IPS-NIHi7 (cell line): ENCODE data around the gene OOSP3.
A peak's percentile ranks its signal among the peaks of the same experiment; 100 is the strongest.
"Not testable (repeated sequence)": the region's sequence is repeated elsewhere in the genome, so short reads cannot be mapped to it uniquely, and the experiment has no call there.

ENCODE experiments used
- DNase-seq: peaks from one replicate; pipeline ENCODE4 v3.0.0; 2012; ENCODE audit warnings: mixed read lengths; ENCODE audit errors: extremely low spot score

The OOSP3 gene

DNA sequence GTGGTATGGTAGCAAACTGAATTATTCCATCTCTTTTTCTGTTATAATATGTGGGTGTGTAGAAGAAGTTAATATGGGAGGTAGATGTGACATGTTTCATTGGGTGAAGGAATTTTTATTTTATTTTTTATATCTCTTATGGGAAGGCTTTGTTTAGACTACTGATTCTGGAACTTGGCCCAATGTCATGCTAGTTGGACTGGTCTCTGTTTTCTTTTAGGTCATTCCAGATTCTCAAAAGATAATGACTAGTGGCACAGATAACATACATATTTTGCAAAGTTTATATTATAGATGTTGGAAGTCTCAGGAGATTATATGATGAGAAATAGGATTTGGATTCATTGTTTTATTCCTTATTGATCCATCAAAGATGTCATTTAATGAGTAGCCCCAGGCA, 1.3 kb upstream of the OOSP3 start:
- DNase-seq: no peak

DNA sequence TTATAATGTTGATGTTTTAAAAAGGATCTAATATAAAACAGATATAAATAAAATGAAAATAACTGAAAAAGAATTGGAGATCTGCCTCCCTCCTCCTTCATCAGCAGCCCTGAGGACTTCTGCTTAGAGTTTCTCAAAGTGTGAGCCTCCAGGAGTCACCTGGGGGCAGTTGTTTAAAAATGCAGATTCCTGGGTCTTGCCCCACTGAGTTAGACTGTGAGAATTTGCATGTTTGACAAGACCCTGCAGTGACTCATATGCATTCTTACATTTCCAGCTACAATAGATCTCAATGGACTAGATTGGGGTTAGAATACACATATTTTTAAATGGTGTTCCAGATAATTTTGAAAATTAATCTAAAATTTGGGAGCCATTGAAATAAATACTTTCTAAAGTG, 798 bp upstream of the OOSP3 start:
- no peak for DNase-seq

DNA sequence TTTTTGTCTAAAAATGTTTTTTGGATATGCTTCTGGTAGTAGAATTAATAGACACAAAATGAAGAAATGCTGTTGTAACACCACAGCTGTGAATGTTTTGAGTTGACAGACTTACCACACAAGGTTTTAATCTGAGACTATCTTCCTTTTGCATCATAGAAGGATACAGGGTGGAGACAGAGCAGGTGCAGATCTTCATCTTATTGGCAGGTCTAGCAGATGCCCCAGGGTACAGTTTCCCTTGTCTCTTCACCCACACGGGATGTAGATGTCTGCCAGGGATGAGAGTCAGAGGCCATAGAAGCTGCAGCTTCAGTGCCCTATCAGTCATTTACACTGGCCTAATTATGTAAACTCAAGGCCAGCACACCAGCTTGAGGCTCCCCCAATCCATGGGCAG, 985 bp downstream of the OOSP3 start:
- DNase-seq: no peak

DNA sequence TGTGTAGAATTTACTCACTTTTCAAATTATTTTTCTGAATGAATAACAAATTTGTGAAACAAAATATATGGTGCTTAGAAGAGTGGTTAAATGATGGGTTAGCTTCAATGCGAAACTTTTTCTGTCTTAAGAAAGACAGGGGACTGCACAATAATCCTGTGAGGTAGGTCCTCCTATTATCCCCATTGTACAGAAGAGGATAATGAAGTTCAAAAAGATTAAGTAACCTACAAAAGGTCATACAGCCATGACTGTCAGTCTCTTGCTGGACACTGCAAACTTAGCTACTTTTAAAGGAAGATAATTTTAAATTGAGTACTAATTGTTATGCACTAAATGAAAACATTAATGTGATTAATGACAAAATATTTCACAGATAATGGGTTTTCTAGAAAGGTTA, 5.0 kb downstream of the OOSP3 start:
- DNase-seq: no peak

DNA sequence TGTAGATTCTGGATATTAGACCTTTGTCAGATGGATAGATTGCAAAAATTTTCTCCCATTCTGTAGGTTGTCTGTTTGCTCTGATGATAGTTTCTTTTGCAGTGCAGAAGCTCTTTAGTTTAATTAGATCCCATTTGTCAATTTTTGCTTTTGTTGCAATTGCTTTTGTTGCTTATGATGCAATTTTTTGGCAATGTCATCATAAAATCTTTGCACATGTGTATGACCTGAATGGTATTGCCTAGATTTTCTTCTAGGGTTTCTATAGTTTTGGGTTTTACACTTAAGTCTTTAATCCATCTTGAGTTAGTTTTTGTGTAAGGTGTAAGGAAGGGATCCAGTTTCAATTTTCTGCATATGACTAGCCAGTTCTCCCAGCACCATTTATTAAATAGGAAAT, 8.6 kb downstream of the OOSP3 start:
- not testable (repeated sequence) for DNase-seq

DNA sequence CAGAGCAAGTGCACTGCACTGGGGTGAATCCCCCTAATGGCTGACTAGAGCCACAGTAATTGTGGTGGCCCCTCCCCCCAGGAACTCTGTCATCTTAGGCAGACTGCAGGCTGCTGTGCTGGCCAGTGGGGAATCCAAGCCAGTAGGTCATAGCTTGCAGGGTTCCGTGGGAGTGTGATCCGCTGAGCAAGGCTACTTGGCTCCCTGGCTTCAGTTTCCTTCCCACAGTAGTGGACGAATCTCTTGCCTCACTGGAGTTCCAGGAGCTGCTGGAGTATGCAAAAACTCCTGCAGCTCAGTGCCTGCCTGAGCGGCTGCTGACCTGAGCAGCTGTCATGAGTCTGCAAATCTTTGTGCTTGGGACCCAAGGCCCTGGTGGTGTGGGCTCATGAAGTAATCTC, 13.2 kb downstream of the OOSP3 start:
- peak; percentile 64 for DNase-seq

DNA sequence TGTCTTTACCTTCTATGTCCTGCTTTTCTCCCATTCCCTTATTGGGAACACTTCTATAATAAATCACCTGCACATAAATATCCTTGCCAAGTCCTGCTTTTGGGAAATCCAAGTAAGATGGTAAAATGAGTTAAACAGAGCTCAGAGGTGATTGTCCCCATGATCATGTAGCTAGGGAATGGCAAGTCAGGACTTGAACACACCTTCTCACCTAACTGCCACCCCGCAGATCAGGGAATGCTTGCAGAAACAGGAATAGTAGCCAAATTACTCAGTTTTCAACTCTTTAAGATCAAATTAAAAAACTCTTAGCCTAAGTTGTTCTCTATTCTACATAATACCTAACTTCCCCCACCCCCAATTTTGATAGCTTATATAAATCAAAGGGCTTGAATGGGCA, 16.0 kb downstream of the OOSP3 start:
- DNase-seq: no peak

DNA sequence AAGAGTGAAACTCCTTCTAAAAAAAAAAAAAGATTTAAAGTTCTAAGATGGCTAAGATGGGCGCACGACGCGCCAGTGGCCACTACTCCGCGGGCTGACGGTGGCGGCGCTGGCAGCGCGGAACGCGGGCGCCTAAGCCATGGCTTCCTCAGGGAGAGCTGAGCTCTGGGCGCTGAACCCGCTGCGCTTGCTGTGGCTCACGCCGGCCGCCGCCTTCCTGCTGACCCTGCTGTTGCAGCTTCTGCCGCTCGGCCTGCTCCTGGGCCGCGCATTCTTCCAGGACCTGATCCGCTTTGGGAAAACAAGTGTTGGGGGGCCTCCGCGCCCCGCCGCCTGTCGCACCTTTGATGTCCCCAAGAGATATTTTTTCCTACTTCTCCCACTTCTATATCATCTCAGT, 19.5 kb downstream of the OOSP3 start:
- DNase-seq: no peak

DNA sequence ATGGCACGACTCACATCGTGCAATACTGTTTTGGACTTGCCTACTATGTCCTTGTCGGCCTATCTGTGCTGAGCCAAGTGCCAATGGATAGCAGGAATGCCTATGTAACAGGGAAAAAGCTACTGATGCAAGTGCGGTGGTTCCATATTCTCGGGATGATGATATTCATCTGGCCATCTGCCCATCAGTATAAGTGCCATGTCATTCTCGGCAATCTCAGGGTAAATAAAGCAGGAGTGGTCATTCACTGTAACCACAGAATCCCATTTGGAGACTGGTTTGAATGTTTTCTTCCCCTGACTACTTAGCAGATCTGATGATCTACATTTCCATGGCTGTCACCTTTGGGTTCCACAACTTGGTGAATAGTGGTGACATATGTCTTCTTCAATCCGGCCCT, 20.1 kb downstream of the OOSP3 start:
- DNase-seq: no peak

DNA sequence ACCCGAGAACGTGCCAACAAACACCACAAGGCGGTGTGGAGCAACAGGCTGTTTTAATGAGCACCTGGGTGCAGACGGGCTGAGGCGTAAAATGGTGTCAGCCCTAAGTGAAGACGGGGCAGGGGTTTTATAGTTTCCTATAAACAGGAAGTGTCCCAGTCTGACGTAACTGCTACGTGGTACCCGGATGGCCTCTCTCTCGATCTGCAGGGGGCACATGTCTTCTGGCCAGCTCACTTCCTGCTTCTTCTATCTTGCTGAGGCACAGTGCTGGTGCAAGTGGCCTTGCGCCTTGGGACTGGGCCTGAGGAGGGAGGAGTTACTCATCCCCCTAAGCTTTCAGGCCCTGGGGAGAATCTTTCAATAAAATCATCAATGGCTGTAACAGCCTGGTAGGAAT, 20.9 kb downstream of the OOSP3 start:
- no peak for DNase-seq

DNA sequence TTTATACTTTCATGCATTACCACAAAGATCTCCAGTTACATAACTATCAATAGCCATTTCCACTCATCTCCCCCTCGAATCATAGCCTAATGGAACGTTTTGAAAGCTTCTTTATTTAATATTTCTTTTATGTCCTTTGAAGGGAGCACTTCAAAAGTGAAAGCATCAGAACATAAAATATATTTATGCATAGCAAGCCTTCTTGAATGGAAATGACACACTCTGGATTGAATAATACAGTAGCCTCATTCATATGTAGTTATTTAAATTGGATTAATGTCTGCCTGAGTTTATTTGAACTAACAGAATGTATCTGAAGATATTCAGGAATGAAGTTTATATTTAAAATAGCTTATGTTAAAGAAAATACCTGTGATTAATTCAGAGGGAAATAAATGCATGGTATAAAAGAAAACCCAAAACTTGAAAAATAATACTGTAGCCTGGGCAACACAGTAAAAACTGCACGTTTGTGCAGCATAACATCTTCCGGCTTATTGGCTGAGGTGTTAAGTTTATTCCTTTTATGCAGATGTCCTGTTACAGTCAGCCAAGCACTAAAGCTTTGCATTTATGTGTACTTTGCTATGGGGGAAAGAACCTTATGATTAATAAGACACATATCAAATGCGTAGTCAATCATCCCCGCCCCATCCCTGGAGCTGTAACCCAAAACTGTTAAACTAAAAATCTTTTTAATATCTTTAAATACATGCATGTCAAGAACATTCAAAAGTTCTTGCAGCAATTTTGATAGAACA, 22.0 kb downstream of the OOSP3 start:
- no peak for DNase-seq

DNA sequence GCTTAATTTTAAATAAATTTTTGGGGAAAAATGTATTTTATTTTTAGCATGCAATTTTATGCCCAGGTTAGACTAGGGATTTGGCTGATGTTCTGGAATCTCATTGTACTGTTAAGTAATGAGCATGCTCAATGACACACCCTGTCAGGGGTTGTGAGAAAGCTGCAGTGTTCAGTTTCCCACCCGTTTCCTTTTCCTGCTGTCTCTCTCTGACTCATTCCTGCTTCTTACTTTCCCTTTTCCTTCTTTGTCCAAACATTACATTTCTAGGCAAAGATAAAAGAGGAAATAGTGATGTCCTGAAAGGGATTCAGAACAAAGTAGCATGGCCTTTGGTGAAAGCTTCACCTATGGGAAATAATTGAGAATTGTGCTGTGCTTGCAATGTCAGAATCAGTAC, 22.7 kb downstream of the OOSP3 start:
- no peak for DNase-seq

DNA sequence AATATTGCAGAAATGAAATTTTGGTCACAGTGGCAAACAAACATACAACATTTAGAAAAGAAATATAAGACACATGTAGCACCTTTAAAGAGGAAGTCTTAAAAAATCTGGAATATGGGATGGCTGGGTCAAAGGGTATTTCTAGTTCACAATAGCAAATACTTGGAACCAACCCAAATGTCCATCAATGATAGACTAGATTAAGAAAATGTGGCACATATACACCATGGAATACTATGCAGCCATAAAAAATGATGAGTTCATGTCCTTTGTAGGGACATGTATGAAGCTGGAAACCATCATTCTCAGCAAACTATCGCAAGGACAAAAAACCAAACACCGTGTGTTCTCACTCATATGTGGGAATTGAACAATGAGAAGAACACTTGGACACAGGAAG, 25.0 kb downstream of the OOSP3 start:
- not testable (repeated sequence) for DNase-seq

DNA sequence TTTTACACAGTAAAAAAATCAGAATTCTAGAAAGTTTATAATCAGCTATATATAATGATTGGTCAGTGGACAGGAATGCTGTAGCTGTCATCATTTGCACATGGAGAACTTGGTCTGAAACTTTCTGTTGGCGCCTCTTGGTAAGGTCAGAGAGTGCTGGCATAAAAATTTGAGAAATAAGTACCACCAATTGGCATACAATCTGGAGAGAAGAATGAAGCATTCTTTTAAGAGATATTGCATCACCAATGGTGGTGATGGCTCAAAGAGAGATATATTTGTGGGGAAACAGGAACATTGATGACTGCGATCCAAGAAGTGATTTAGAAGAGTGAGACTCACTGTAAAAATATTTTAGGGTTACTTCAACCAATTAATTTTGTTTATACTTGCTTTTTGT, 39.9 kb downstream of the OOSP3 start:
- no peak for DNase-seq

DNA sequence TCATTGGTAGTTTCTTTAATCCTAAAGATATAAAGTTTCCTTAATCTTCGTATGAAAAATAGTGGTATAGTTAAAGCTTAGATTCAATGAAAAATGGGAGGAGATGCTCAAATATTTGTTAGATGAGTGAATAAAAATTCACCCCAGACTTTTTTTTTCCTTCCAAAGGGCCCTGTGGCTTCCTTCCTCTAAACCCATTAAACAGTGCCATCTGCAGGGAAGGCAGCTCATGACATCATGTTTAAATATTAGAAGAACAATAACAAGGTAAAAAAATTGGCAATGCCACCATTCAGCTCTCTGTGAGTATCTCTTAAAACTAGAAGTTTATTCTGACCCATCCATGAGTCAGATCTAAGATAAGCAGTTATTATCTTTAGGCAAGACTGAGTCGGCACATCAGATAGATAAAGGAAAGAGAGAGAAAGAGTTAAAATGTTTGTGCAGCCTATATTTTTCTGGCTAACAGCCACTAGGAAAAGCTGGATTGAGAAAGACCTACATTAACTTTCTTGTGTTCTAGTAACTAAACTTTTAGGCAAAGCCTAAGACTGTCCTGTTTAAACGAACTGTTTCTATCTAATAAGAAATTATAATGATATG, 40.5 kb downstream of the OOSP3 start:
- DNase-seq: peak; percentile 46

DNA sequence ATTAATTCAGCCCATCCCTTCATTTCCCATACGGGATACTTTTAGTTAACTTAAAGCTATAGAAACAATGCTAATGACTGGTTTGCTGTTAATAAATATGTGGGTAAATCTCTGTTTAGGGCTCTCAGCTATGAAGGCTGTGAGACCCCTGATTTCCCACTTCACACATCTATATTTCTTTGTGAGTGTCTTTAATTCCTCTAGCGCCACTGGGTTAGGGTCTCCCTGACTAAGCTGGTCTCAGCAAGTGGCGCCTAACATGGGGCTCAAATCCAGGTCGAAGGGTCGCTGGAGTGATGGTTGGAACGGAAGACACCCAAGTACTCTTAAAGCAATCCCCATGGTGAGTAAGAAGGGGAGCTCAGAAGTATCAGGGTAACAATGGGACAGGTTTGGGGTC, 45.2 kb downstream of the OOSP3 start:
- no peak for DNase-seq

DNA sequence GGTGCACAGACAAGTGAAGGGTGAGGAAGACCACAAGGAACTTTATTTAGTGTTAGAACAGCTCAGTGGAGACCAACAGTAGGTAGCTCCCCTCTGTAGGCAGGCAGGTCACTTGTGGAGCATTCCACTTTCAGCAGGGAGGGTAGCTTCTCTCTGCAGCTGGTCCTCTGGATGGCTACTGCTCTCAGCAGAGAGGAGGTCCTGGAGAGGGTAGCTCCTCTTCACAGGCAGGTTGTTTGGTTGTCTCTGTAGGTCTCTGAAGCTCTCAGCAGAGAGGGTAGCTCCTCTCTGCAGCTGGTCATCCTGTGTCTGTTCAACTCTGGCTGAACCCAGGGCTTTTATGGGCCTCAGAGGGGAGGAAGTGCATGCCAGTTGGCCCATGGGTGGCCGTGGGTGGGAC, 53.1 kb downstream of the OOSP3 start:
- DNase-seq: no peak

DNA sequence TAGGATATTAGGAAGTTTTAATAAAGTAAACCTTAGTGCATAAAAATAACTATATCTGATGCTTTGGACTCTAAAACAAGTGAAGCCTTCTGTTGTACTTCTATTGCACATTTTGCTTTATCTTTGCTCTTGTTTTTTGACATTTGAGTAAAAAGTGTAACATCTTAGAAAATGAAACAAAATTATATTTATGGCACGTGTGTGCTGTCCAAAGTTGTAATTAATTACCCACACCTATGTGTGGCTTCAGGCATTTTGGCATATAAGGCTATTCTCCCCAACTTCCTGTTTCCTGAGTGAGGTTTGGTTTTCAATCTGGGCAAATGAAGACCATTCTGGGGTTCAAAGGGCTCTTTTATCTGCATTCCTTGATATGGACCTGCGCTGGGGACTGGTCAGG, 59.5 kb downstream of the OOSP3 start, which contains the start of gene OOSP1:
Gene OOSP1, plus strand, starts transcription at position 301 of the 400 bp plus-strand sequence. Its CDS starts 23 bp downstream, at position 324.
- DNase-seq: no peak

DNA sequence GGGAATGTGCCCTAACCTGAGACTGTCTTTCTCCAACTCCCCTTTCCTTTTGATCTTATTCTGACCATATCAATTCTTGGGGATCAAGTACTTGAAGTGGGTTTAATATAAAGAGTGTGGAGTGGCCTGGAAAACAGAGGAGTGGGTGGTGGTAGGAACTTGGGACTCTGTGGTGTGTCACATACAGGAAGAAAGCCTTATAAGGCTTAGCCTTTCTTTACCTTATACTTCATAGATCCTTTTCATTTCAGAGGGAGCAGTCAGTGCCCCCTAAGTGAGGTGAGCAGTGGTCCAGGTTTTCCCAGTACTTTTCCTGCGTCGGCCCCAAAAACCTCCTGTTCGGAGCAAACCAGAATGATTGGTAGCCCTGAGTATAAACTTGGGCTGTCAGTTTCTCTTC, 60.1 kb downstream of the OOSP3 start:
- DNase-seq: no peak

DNA sequence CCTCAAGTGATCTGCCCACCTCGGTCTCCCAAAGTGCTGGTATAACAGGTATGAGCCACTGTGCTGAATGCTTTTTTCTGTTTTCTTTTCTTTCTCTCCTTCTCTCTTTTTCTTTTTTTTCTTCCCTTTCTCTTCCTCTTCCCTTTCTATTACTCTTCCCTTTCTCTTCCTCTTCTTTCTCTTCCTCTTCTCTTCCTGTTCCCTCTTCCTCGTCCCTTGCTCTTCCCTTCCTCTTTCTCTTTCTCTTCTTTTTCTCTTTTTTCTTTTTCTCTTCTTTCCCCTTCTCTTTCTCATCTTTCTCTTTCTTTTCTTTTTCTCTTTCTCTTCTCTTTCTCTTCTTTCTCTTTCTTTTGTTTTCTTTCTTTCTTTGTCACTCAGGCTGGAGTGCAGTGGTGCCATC, 60.9 kb downstream of the OOSP3 start:
- DNase-seq: no peak

DNA sequence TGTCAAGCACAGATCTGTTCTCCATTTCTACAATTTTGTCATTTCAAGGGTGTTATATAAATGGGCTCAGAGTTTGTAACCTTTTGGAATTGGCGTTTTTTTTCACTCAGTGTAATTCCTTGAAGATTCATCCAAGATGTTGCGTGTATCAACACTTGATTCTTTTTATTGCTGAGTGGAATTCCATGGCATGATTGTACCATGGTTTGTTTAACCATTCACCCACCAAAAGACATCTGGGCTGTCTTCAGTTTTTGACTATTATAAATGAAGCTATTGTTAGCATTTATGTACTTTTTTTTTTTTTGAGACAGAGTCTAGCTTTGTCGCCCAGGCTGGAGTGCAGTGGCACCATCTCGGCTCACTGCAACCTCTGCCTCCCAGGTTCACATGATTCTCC, 62.5 kb downstream of the OOSP3 start:
- DNase-seq: no peak

DNA sequence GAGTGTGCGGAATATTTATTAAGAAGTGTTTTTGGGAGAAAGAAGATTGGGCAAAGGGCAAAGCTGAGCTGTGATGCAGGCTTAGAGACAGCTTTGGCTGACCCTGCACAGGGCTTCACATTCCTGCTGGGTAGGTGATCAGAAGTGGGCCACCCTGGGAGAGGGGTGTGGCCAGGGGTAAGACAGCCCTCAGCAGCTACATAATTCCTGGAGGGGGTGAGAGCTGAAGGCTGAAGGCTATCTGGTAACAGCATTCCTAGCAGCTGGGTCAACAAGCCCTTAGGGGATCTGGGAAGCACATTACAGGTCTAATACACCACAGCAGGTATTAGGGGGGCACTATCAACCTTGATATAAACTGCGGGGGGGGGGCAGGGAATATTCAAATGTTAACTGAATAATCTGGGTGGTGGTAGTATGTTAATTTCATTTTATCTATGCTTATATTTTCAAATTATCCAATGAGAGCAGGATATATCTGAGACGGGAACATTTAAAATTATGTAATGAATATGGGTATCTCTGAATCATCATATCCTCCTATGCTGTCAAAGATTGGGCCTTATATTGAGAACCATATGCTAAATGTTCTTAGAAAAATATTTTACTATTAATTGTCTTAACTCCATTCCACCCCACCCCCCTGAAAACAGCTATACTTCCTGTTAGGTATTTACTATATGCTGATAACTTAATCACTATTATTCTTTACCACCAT, 65.6 kb downstream of the OOSP3 start:
- DNase-seq: peak; percentile 15

DNA sequence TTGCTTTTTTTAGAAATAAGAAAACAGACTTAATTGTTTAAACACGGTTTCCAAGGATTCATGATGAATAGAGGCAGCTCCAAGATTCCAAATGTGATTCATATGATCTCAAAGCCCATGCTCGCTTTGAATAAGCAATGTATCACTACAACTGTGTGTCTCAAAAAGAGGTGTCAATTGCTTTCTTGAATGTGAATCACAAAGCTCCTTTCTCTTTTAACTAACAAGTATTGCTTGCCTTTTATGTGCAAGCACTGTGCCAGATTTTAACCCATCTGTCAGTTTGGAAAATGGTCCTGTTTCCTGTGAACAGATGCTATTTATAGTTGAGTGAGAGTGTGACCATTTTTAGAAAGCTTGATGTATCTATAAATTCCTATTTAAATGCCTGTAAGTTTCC, 66.1 kb downstream of the OOSP3 start:
- no peak for DNase-seq
